ENCODE measurements around the gene ARL15. TPM values are rescaled to one million over a fixed set of nuclear protein-coding genes. Genes with fewer than 3 reads are reported as not detected.

The ARL15 gene
- total and polyA plus RNA-seq, 9 of the 15 experiments (the other 6 are each of a cell fraction or from before 2014, with no cell fraction given), result 18.5 to 80.4 (median 57.0) TPM

- TF ChIP-seq MGA (IDR thresholded peaks at IDR 0.05) (peak; percentile 32), BRD4 (IDR thresholded peaks at IDR 0.05) (no peak), SOX6 (IDR thresholded peaks at IDR 0.05) (peak; percentile 53; the same call in 1 of the 2 replicates), ZNF146 (CRISPR knock-in tag; IDR thresholded peaks at IDR 0.05; ENCODE audit: unreplicated experiment) (no peak), TCF7 (IDR thresholded peaks at IDR 0.05; ENCODE audit: borderline replicate concordance) (no peak), EGR1 (conservative IDR thresholded peaks at IDR 0.05) (no peak), POLR2AphosphoS5 (IDR thresholded peaks at IDR 0.05; ENCODE audit: control insufficient read depth, insufficient read depth, low read depth, low read length) (no peak), RNF2 (IDR thresholded peaks at IDR 0.05) (peak; percentile 33; the same call in 1 of the 2 replicates), SMARCA4 (IDR thresholded peaks at IDR 0.05) (peak; percentile 68), YY1 (IDR thresholded peaks at IDR 0.05; ENCODE audit: borderline replicate concordance in 1 of 3, control insufficient read depth in 1 of 3, extremely low read depth in 1 of 3, insufficient read depth in 3 of 3, insufficient read length in 1 of 3, insufficient replicate concordance in 2 of 3, low read depth in 1 of 3, low read length in 2 of 3) (no peak), NUFIP1 (IDR thresholded peaks at IDR 0.05; ENCODE audit: partially characterized antibody) (no peak), ZNF511 (CRISPR knock-in tag; IDR thresholded peaks at IDR 0.05) (no peak)
Observed at GRCh38 chr5:54224103-54224826, 86.1 kb downstream of the ARL15 start (continued).

Measured in K562 (cell line).